K562 (cell line): ENCODE measurements around the gene DNAJC17. TPM values are rescaled to one million over a fixed set of nuclear protein-coding genes. Genes with fewer than 3 reads are reported as not detected.

Source experiments
- ATF3 ChIP-seq, 2 experiments: fragments of 450-650 bp in 1 of 2; sonication (generic) in 1 of 2; formaldehyde crosslinking in 1 of 2; IDR thresholded peaks in 1 of 2; conservative IDR thresholded peaks in 1 of 2; 2 replicates each; pipeline versions ENCODE4 v1.6.1 to v1.8.1; 2016 to 2023; ENCODE audit warnings: mild to moderate bottlenecking in 2 of 2, moderate library complexity in 2 of 2, inconsistent platforms in 1 of 2, missing genetic modification reagents in 1 of 2
- CEBPB ChIP-seq: fragments of 450-650 bp; IDR thresholded peaks from 2 replicates; pipeline ENCODE4 v1.6.1; 2016; ENCODE audit warnings: missing genetic modification characterization, missing compliant biosample characterization
- CREBBP ChIP-seq: IDR thresholded peaks from one replicate; pipeline ENCODE4 v1.6.1; 2012; ENCODE audit warnings: low read depth, mild to moderate bottlenecking, control low read depth, inconsistent platforms, low read length
- EZH2 ChIP-seq: IDR thresholded peaks from 2 replicates; pipeline ENCODE4 v1.6.1; 2012; ENCODE audit warnings: low read depth, mild to moderate bottlenecking, inconsistent platforms, low read length, borderline replicate concordance
- FOXK2 ChIP-seq, 2 experiments: fragments of 450-650 bp; IDR thresholded peaks in 1 of 2; conservative IDR thresholded peaks in 1 of 2; 2 replicates each; pipeline ENCODE4 v1.6.1; 2016; ENCODE audit warnings: low read depth in 2 of 2, mild to moderate bottlenecking in 1 of 2
- HMG20B ChIP-seq: fragments of 250-450 bp; sonication (Bioruptor Pico); IDR thresholded peaks from 2 replicates; pipeline ENCODE4 v1.5.0; 2021; ENCODE audit warnings: mild to moderate bottlenecking
- MEF2A ChIP-seq: IDR thresholded peaks from 2 replicates; pipeline ENCODE4 v1.6.1; 2011; ENCODE audit warnings: low read depth, mild to moderate bottlenecking, low read length, moderate library complexity; ENCODE audit not compliant: control insufficient read depth
- MYNN ChIP-seq, 2 experiments: sonication (generic); formaldehyde crosslinking in 1 of 2; IDR thresholded peaks; 2 replicates each; pipeline versions ENCODE4 v1.5.0 to v1.6.1; 2016 to 2020; ENCODE audit warnings: antibody characterized with exemption in 1 of 2, missing genetic modification reagents in 1 of 2
- NBN ChIP-seq: fragments of 450-650 bp; IDR thresholded peaks from 2 replicates; pipeline ENCODE4 v1.6.1; 2016; ENCODE audit warnings: low read depth, mild to moderate bottlenecking
- NFE2L1 ChIP-seq: fragments of 450-650 bp; IDR thresholded peaks from 2 replicates; pipeline ENCODE4 v1.6.1; 2016; ENCODE audit warnings: missing genetic modification characterization, low read depth, mild to moderate bottlenecking, missing compliant biosample characterization, moderate library complexity, borderline replicate concordance
- PURB ChIP-seq: sonication (generic); formaldehyde crosslinking; IDR thresholded peaks from 2 replicates; pipeline ENCODE4 v1.9.0; 2021; ENCODE audit warnings: low read depth, mild to moderate bottlenecking, missing genetic modification reagents
- SAP30 ChIP-seq: fragments of 200-600 bp; sonication (generic); IDR thresholded peaks from 2 replicates; pipeline ENCODE4 v1.6.1; 2012; ENCODE audit warnings: borderline replicate concordance, low read depth, mild to moderate bottlenecking, moderate library complexity, low read length, control low read depth, inconsistent platforms; ENCODE audit not compliant: insufficient read depth, poor library complexity, severe bottlenecking
- SETDB1 ChIP-seq: IDR thresholded peaks from one replicate; pipeline ENCODE4 v1.6.1; 2012; ENCODE audit warnings: low read length, control low read depth, inconsistent platforms
- SIX5 ChIP-seq, 2 experiments: IDR thresholded peaks; 2 replicates each; pipeline ENCODE4 v1.6.1; 2011; ENCODE audit warnings: low read length in 2 of 2, borderline replicate concordance in 1 of 2, low read depth in 1 of 2, mild to moderate bottlenecking in 1 of 2, moderate library complexity in 1 of 2; ENCODE audit not compliant: insufficient read depth in 1 of 2
- SRSF3 ChIP-seq: fragments of 200-400 bp; formaldehyde crosslinking; IDR thresholded peaks from 2 replicates; pipeline ENCODE4 v1.6.1; 2016; ENCODE audit warnings: mild to moderate bottlenecking, low read length, moderate library complexity; ENCODE audit not compliant: insufficient read depth
- TAF7 ChIP-seq: fragments of 450-650 bp; IDR thresholded peaks from 2 replicates; pipeline ENCODE4 v1.6.1; 2016; ENCODE audit warnings: missing genetic modification characterization, missing compliant biosample characterization
- THRA ChIP-seq: fragments of 450-650 bp; IDR thresholded peaks from 2 replicates; pipeline ENCODE4 v1.6.1; 2017; ENCODE audit warnings: mild to moderate bottlenecking, moderate library complexity
- VEZF1 ChIP-seq: fragments of 200-800 bp; sonication (Bioruptor generic); IDR thresholded peaks from 2 replicates; pipeline ENCODE4 v1.6.1; 2017; ENCODE audit warnings: missing genetic modification characterization, missing compliant biosample characterization
- ZBTB26 ChIP-seq: fragments of 450-650 bp; formaldehyde crosslinking; IDR thresholded peaks from 2 replicates; pipeline ENCODE4 v1.4.0; 2022; ENCODE audit warnings: missing genetic modification characterization
- ZNF134 ChIP-seq: fragments of 250-450 bp; sonication (Bioruptor Pico); conservative IDR thresholded peaks from 2 replicates; pipeline ENCODE4 v1.4.0; 2020
- ZNF174 ChIP-seq: fragments of 250-450 bp; sonication (Bioruptor Pico); IDR thresholded peaks from 2 replicates; pipeline ENCODE4 v1.4.0; 2020; ENCODE audit warnings: mild to moderate bottlenecking
- ZNF511 ChIP-seq: sonication (generic); formaldehyde crosslinking; IDR thresholded peaks from 2 replicates; pipeline ENCODE4 v1.8.0; 2022; ENCODE audit warnings: mild to moderate bottlenecking, missing genetic modification reagents
- ZSCAN32 ChIP-seq: fragments of 450-650 bp; formaldehyde crosslinking; IDR thresholded peaks from 2 replicates; pipeline ENCODE4 v1.4.0; 2020; ENCODE audit warnings: mild to moderate bottlenecking, moderate library complexity
- polyA plus RNA-seq, 8 experiments: library from polyadenylated mRNA; depleted of rRNA in 4 of 8; stranded (reverse) in 5 of 8; unstranded in 3 of 8; fragments of >200 nt; fragmentation: Nextera tagmentation in 2 of 8; fragmentation: Illumina TruSeq in 1 of 8; extraction: Ambion mirVana in 2 of 8; extraction: Trizol in 1 of 8; gene quantifications; 2 replicates each; pipeline versions ENCODE4 v1.2.1 to v1.2.3, GENCODE V29; 2011 to 2014; ENCODE audit warnings: inconsistent platforms in 1 of 8, missing spikeins in 1 of 8
- total RNA-seq, 7 experiments: library from RNA; depleted of rRNA in 6 of 7; stranded (reverse); fragments of >200 nt in 6 of 7; fragmentation: Illumina TruSeq in 2 of 7; extraction: Trizol in 2 of 7; gene quantifications; 2 replicates each; pipeline versions ENCODE4 v1.2.1 to v1.2.3, GENCODE V29; 2011 to 2021; ENCODE audit warnings: low replicate concordance in 1 of 7

DNAJC17 gene
- total and polyA plus RNA-seq, 9 of the 15 experiments (the other 6 are each of a cell fraction or from before 2014, with no cell fraction given): 2.4 to 79.4 (median 44.2) TPM

- TF ChIP-seq THRA: no peak
- TF ChIP-seq NBN: no peak
- TF ChIP-seq ZNF174 (CRISPR knock-in tag): no peak
- no peak for TF ChIP-seq TAF7 (tag)
- TF ChIP-seq ZBTB26: no peak
- TF ChIP-seq SIX5 (IDR thresholded peaks at IDR 0.05; ENCODE audit: borderline replicate concordance in 1 of 2, insufficient read depth in 1 of 2, low read depth in 1 of 2, low read length in 2 of 2): no peak
- no peak for TF ChIP-seq PURB (CRISPR knock-in tag)
- no peak for TF ChIP-seq MYNN (IDR thresholded peaks at IDR 0.05)
- no peak for TF ChIP-seq MYNN (CRISPR knock-in tag; IDR thresholded peaks at IDR 0.05)
- TF ChIP-seq ZNF511 (CRISPR knock-in tag): no peak
- no peak for TF ChIP-seq SETDB1
- TF ChIP-seq MEF2A: no peak
- peak; percentile 97 for TF ChIP-seq ATF3 (IDR thresholded peaks at IDR 0.05)
- no peak for TF ChIP-seq ATF3 (CRISPR knock-in tag; conservative IDR thresholded peaks at IDR 0.05)
- peak; percentile 73; the same call in 1 of the 2 replicates for TF ChIP-seq ZSCAN32 (CRISPR knock-in tag)
- TF ChIP-seq CEBPB: peak; percentile 96
- TF ChIP-seq HMG20B: no peak
- TF ChIP-seq CREBBP: no peak
- no peak for TF ChIP-seq NFE2L1
- no peak for TF ChIP-seq SAP30
- TF ChIP-seq ZNF134 (CRISPR knock-in tag): no peak
- TF ChIP-seq EZH2: no peak
- TF ChIP-seq SRSF3: no peak
- no peak for TF ChIP-seq FOXK2 (conservative IDR thresholded peaks at IDR 0.05 in 1 of 2, IDR thresholded peaks at IDR 0.05 in 1 of 2; ENCODE audit: low read depth in 2 of 2)
- TF ChIP-seq VEZF1 (CRISPR knock-in tag): peak; percentile 78
These were observed 60.3 kb downstream of the DNAJC17 start (continued) for GRCh38 chr15:40746916-40747418.
